ENCODE results near the gene PBOV1. TPM values are rescaled to one million over a fixed set of nuclear protein-coding genes. Genes with fewer than 3 reads are reported as not detected.

Gene PBOV1
- total RNA-seq, 2 donors from 2014 or later = not detected

GRCh38 chr6:138258991-138259390, 40.7 kb upstream of the PBOV1 start:
- Histone ChIP-seq H3K27ac (peak overlapping the region; percentile 65 to 91), H3K4me3 (no peak overlapping the region), H3K27me3 (replicated peaks; ENCODE audit: insufficient read depth) (no peaks in the 10 kb centered on the region), H3K36me3 (no peaks in the 10 kb centered on the region), H3K4me1 (replicated peaks) (peaks cover 8% of the 10 kb centered on the region), H3K9me3 (no peaks in the 10 kb centered on the region)
- 39% methylated on average over 6 of the region's 6 CpGs for WGBS
- peak; percentile 81 for DNase-seq (ENCODE audit: low spot score)
- intact Hi-C loops (cut with DNase I) = no loop called here
- TF ChIP-seq POLR2A (IDR thresholded peaks at IDR 0.05) (no peak), POLR2AphosphoS5 (IDR thresholded peaks at IDR 0.05) (peak; percentile 96)

GRCh38 chr6:138258197-138258596, 39.9 kb upstream of the PBOV1 start:
- no peaks in the 10 kb centered on the region for H3K27me3 ChIP-seq (replicated peaks; ENCODE audit: insufficient read depth)
- H3K4me1 ChIP-seq (replicated peaks) = peaks cover 8% of the 10 kb centered on the region
- intact Hi-C loops (cut with DNase I) = no loop called here
- H3K36me3 ChIP-seq = no peaks in the 10 kb centered on the region
- no peak overlapping the region for H3K4me3 ChIP-seq
- no peaks in the 10 kb centered on the region for H3K9me3 ChIP-seq
- H3K27ac ChIP-seq = peak overlapping the region; percentile 65 to 91
- WGBS = 94% methylated on average over 6 of the region's 6 CpGs
- no peak for DNase-seq (ENCODE audit: low spot score)
- TF ChIP-seq CTCF (IDR thresholded peaks at IDR 0.05) (no peak), POLR2A (IDR thresholded peaks at IDR 0.05) (no peak), POLR2AphosphoS5 (IDR thresholded peaks at IDR 0.05) (no peak)

GRCh38 chr6:138257638-138258040, 39.3 kb upstream of the PBOV1 start:
- Histone ChIP-seq H3K4me3 (no peak overlapping the region), H3K27ac (peak overlapping the region; percentile 65 to 91), H3K27me3 (replicated peaks; ENCODE audit: insufficient read depth) (no peaks in the 10 kb centered on the region), H3K9me3 (no peaks in the 10 kb centered on the region), H3K36me3 (no peaks in the 10 kb centered on the region), H3K4me1 (replicated peaks) (peaks cover 8% of the 10 kb centered on the region)
- TF ChIP-seq CTCF (IDR thresholded peaks at IDR 0.05) = no peak
- TF ChIP-seq POLR2AphosphoS5 (IDR thresholded peaks at IDR 0.05) = no peak
- no peak for TF ChIP-seq POLR2A (IDR thresholded peaks at IDR 0.05)
- intact Hi-C loops (cut with DNase I) = no loop called here
- 95% methylated on average over 1 of the region's 1 CpG for WGBS
- no peak for DNase-seq (ENCODE audit: low spot score)

GRCh38 chr6:138255443-138255842, 37.2 kb upstream of the PBOV1 start:
- peak overlapping the region in 1 of 2 donors; percentile 91 for H3K27ac ChIP-seq
- DNase-seq (ENCODE audit: low spot score) = no peak
- no peaks in the 10 kb centered on the region for H3K36me3 ChIP-seq
- H3K9me3 ChIP-seq = no peaks in the 10 kb centered on the region
- 92% methylated on average over 20 of the region's 20 CpGs for WGBS
- intact Hi-C loops (cut with DNase I) = no loop called here
- peaks cover 8% of the 10 kb centered on the region for H3K4me1 ChIP-seq (replicated peaks)
- no peaks in the 10 kb centered on the region for H3K27me3 ChIP-seq (replicated peaks; ENCODE audit: insufficient read depth)
- H3K4me3 ChIP-seq = no peak overlapping the region
- TF ChIP-seq POLR2A (IDR thresholded peaks at IDR 0.05) (no peak), POLR2AphosphoS5 (IDR thresholded peaks at IDR 0.05) (no peak), CTCF (IDR thresholded peaks at IDR 0.05) (no peak)

- Histone ChIP-seq H3K36me3 (no peaks in the 10 kb centered on the region), H3K27me3 (replicated peaks; ENCODE audit: insufficient read depth) (no peaks in the 10 kb centered on the region), H3K4me3 (no peak overlapping the region), H3K9me3 (no peaks in the 10 kb centered on the region), H3K27ac (no peak overlapping the region), H3K4me1 (replicated peaks) (peaks cover 7% of the 10 kb centered on the region)
- DNase-seq (ENCODE audit: low spot score) = no peak
- no peak for TF ChIP-seq POLR2A (IDR thresholded peaks at IDR 0.05)
- no peak for TF ChIP-seq CTCF (IDR thresholded peaks at IDR 0.05)
- TF ChIP-seq POLR2AphosphoS5 (IDR thresholded peaks at IDR 0.05) = no peak
- intact Hi-C loops (cut with DNase I) = no loop called here
- WGBS = 94% methylated on average over 11 of the region's 11 CpGs
Measured at GRCh38 chr6:138253731-138254130, 35.4 kb upstream of the PBOV1 start.

Data from prostate gland (tissue), 2 donors.